H54 (cell line): ENCODE results near the gene SNX19.
"Not testable (repeated sequence)": the region's sequence is repeated elsewhere in the genome, so short reads cannot be mapped to it uniquely, and the experiment has no call there.

ENCODE experiments used
- DNase-seq: peaks from one replicate; pipeline ENCODE4 v3.0.0; 2011; ENCODE audit warnings: low spot score, mixed read lengths; ENCODE audit not compliant: insufficient read length
- FAIRE-seq: peaks from 3 replicates; lab custom pipeline; 2011; peaks lifted over from hg19 to GRCh38; lab: Jason Lieb, UNC
- POLR2A ChIP-seq: IDR thresholded peaks from 2 replicates; pipeline ENCODE4 v1.6.1; 2011; ENCODE audit warnings: low read depth, mild to moderate bottlenecking, low read length

SNX19 gene

DNA sequence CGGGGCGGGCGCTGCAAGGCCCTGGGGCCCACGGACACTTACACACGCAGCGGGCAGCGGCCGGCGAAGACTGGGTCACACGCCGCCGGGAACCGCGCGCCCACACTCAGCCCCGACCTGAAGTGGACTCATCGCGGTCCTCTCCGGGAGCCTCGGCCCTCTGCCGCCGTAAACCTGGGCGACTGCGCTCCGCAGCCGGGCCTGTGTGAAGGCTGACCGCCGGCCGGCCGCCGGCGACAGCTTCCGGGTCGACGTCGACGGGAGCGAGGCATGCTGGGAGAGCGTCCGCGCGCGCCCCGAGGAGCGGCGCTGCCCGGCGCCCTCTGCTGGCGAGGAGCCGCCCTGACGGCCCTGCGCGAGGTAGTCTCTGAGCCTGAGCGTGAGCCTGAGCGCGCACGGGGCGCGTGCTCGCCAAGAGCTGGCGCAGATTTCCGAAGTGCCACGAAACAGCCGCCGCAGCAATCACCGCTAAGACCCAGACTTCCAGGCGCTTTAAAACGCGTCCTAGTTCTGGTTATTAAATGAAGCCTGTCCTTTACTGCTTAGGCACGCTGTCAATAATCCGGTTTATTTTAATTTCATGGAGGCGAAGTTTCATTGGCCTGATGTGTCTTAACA lies at the start of gene SNX19:
SNX19 (minus strand) TSS at position 242 of the 618 bp plus-strand sequence. CDS start 540 bp downstream, outside the sequence.
- DNase-seq (peak; percentile 62), FAIRE-seq (peak; percentile 45)
- peak; percentile 54; the same call in 1 of the 2 replicates for TF ChIP-seq POLR2A

GRCh38 chr11:130964058-130964792 lies 47.9 kb upstream of the SNX19 start:
- TF ChIP-seq POLR2A, result no peak
- DNase-seq (no peak), FAIRE-seq (no peak)

- no peak for DNase-seq
- FAIRE-seq, result no peak
- no peak for TF ChIP-seq POLR2A
These were observed 31.6 kb upstream of the SNX19 start for GRCh38 chr11:130947889-130948288.

- TF ChIP-seq POLR2A, result no peak
- DNase-seq (no peak), FAIRE-seq (no peak)
These were observed 31.2 kb upstream of the SNX19 start for GRCh38 chr11:130947481-130947880.

GRCh38 chr11:130947058-130947457 lies 30.8 kb upstream of the SNX19 start:
- DNase-seq (no peak), FAIRE-seq (no peak)
- no peak for TF ChIP-seq POLR2A

GRCh38 chr11:130945896-130946295 lies 29.6 kb upstream of the SNX19 start:
- no peak for FAIRE-seq
- no peak for DNase-seq
- no peak for TF ChIP-seq POLR2A

GRCh38 chr11:130940706-130941105 lies 24.4 kb upstream of the SNX19 start:
- no peak for TF ChIP-seq POLR2A
- DNase-seq, result no peak
- no peak for FAIRE-seq

GRCh38 chr11:130937051-130937450 lies 20.8 kb upstream of the SNX19 start:
- FAIRE-seq (no peak), DNase-seq (no peak)
- TF ChIP-seq POLR2A, result no peak

- FAIRE-seq, result no peak
- no peak for DNase-seq
- no peak for TF ChIP-seq POLR2A
These were observed 15.9 kb upstream of the SNX19 start for GRCh38 chr11:130932086-130932712.

DNA sequence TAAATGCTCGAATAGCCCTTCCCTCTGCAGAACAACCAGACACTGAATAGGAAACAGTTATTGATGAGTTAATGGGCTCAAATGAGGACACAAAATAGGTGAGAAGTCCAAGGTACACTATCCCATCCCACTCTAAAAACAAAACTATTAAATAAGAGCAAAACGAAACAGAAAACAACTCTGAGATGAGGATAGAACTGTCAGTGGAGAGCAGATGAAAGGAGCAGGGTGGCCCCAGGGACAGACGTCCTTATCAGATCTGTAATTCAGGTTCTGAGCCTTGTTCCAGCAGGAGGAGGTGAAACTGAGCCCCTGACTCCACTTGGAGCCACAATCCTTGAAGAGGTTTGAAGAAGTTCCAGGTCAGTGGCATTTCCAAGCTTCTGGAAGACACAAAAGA lies 8.5 kb upstream of the SNX19 start:
- no peak for TF ChIP-seq POLR2A
- FAIRE-seq (no peak), DNase-seq (no peak)

- DNase-seq, FAIRE-seq: not testable (repeated sequence)
These were observed 4.3 kb upstream of the SNX19 start for GRCh38 chr11:130920612-130921011.

DNA sequence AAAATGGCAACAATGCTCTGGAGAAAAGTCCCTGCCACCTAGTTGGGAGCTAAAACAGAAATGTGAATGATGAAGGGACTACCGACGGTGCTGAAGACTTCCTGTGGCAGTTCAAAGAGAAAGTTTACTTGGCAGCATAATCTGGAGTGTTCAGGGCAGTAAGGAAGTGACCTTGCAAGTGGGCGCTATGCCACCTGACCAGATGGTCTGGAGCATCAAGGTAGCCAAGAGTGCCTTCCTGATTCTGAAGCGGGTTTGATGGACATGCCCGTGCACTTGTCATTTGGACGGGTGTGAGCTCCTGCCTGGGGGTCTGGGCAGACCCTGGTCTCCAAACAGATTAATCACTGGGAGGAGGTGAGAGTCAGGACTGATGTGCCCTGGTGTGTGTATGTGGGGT lies 1.8 kb upstream of the SNX19 start:
- no peak for TF ChIP-seq POLR2A
- DNase-seq (no peak), FAIRE-seq (no peak)

- FAIRE-seq (no peak), DNase-seq (no peak)
- no peak for TF ChIP-seq POLR2A
These were observed 631 bp upstream of the SNX19 start for GRCh38 chr11:130916910-130917309.

DNA sequence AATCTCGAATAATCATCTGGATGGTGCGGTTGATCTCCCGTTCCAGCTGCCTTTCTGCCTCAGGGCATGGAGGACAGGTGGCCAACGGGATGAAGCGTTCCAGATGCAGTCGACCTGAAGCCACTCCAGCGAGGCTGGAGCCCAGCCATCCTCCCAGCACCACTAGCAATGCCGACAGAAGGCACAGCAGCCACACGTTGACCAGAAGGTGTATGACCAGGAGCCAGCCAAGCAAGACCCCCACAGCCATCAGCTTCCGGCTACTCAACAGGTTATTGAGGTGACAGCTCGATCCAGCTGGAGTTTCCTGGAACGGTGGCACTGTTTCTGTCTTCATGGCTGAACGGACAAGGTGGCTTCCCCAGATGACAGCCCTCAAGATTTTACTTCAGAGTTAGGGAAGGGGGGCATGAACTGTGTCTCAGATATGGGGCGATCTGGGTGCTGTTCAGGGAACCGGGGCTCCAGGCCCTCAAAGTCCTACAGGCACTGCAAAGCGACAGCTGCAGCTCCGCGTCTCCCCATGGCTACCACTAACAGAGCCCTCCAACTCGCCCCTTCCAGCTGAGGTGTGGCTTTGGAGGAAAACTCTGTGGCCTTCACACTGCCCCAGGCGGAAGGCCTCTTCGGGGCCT lies 559 bp downstream of the SNX19 start:
- no peak for FAIRE-seq
- no peak for DNase-seq
- no peak for TF ChIP-seq POLR2A
